Sigmoid colon (tissue), 4 donors: ENCODE results near the gene TANGO6.

ENCODE experiments used
- EP300 ChIP-seq, 4 donors: sonication (generic); formaldehyde crosslinking; IDR thresholded peaks; one replicate each; pipeline ENCODE4 v1.6.1; 2017; ENCODE audit warnings: antibody characterized with exemption in 4 of 4
- POLR2A ChIP-seq, 2 donors: fragments of 450-650 bp; IDR thresholded peaks; one replicate each; pipeline ENCODE4 v1.6.1; 2016; ENCODE audit warnings: antibody characterized with exemption in 2 of 2, mild to moderate bottlenecking in 2 of 2, moderate library complexity in 2 of 2
- POLR2AphosphoS5 ChIP-seq, 4 donors: sonication (generic); formaldehyde crosslinking; IDR thresholded peaks; one replicate each; pipeline ENCODE4 v1.6.1; 2017; ENCODE audit warnings: antibody characterized with exemption in 4 of 4
- TF ChIP-seq, protein P1 (sequence below), 4 experiments: fragments of 450-650 bp in 3 of 4; fragments of 200-600 bp in 1 of 4; IDR thresholded peaks; one replicate each; pipeline ENCODE4 v1.5.1; 2016 to 2019; ENCODE audit warnings: antibody characterized with exemption in 4 of 4, mild to moderate bottlenecking in 3 of 4, moderate library complexity in 2 of 4

DNA sequence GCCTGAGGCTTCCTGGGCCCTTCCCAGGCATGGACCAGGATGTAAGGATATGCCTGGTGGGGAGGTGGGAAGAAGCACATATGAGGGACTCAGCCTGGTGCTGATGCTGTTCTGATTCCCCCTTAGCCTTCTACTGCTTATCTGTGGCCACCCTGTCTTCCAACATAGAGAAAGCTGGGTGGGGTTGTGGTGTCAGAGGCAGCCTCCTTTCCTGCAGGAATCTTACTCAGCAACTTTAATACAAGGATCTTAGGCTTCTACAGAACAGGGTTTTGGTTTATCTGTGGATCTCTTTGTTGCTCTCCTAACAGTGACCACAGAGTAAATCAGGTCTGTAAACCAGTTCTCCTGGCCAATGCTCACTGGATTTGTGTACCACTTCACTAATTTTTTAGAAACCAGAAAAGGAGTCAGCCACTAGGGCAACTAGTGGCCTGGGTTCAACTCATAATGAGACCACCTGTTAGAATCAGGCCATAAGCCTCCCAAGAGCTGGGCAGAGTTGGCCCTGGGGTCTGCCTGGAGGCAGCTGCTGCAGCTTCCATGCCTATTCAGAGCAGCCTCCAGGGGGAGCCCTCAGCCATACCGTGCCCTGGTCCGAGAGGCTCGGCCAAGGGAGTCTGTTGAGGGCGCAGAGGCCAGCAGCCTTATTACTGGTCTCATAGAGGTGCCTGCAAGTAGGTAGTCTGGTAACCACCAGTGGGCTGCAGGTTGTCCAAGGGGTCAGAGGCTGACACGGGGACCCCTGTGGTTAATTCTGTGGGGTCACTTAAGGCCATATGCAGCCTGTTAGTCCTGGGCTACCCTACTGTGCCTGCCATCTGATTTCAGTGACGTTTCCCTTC is 269.2 kb downstream of the TANGO6 start:
- TF ChIP-seq, protein P1, sequence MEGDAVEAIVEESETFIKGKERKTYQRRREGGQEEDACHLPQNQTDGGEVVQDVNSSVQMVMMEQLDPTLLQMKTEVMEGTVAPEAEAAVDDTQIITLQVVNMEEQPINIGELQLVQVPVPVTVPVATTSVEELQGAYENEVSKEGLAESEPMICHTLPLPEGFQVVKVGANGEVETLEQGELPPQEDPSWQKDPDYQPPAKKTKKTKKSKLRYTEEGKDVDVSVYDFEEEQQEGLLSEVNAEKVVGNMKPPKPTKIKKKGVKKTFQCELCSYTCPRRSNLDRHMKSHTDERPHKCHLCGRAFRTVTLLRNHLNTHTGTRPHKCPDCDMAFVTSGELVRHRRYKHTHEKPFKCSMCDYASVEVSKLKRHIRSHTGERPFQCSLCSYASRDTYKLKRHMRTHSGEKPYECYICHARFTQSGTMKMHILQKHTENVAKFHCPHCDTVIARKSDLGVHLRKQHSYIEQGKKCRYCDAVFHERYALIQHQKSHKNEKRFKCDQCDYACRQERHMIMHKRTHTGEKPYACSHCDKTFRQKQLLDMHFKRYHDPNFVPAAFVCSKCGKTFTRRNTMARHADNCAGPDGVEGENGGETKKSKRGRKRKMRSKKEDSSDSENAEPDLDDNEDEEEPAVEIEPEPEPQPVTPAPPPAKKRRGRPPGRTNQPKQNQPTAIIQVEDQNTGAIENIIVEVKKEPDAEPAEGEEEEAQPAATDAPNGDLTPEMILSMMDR (IDR thresholded peaks at IDR 0.05), result peak in 2 of 4 experiments; percentile 13 to 59
- no peak for TF ChIP-seq POLR2A (IDR thresholded peaks at IDR 0.05)
- no peak for TF ChIP-seq POLR2AphosphoS5 (IDR thresholded peaks at IDR 0.05)
- TF ChIP-seq EP300 (IDR thresholded peaks at IDR 0.05), result no peak
